ENCODE data around the gene PADI1. TPM values are rescaled to one million over a fixed set of nuclear protein-coding genes. Genes with fewer than 3 reads are reported as not detected.

The PADI1 gene
- polyA plus RNA-seq, 1 donor from 2014 or later, result 0.66 TPM

- H3K9ac ChIP-seq (ENCODE audit: low read length), result no peak overlapping the region
- no peak overlapping the region for H3K4me3 ChIP-seq (ENCODE audit: low read length)
- no peaks in the 10 kb centered on the region for H4K20me1 ChIP-seq (ENCODE audit: insufficient read depth)
- H3K4me2 ChIP-seq (ENCODE audit: low read length), result no peak overlapping the region
- no peaks in the 10 kb centered on the region for H3K27me3 ChIP-seq (ENCODE audit: insufficient read depth, low read depth, low read length)
- no peak overlapping the region for H3K27ac ChIP-seq (ENCODE audit: low read length)
- no peaks in the 10 kb centered on the region for H3K79me2 ChIP-seq (replicated peaks; ENCODE audit: insufficient read depth, low read length)
- no peaks in the 10 kb centered on the region for H3K36me3 ChIP-seq (ENCODE audit: insufficient read depth, low read length)
- H3K9me3 ChIP-seq (ENCODE audit: low read length), result no peaks in the 10 kb centered on the region
- no peak overlapping the region for H2AFZ ChIP-seq (ENCODE audit: low read depth, low read length)
- no peak for TF ChIP-seq TAF1 (IDR thresholded peaks at IDR 0.05; ENCODE audit: low read depth)
- TF ChIP-seq EZH2 (IDR thresholded peaks at IDR 0.05; ENCODE audit: borderline replicate concordance, insufficient read depth, low read length, poor library complexity, severe bottlenecking), result no peak
- no peak for TF ChIP-seq POLR2AphosphoS5 (IDR thresholded peaks at IDR 0.05)
- no peak for TF ChIP-seq MXI1 (conservative IDR thresholded peaks at IDR 0.05; ENCODE audit: poor library complexity, severe bottlenecking)
- TF ChIP-seq CTCF (IDR thresholded peaks at IDR 0.05; ENCODE audit: poor library complexity, severe bottlenecking), result no peak
- TF ChIP-seq EP300 (conservative IDR thresholded peaks at IDR 0.05; ENCODE audit: poor library complexity, severe bottlenecking), result no peak
- TF ChIP-seq REST (IDR thresholded peaks at IDR 0.05; ENCODE audit: borderline replicate concordance), result no peak
- no peaks in the 10 kb centered on the region for H3K9me2 ChIP-seq (ENCODE audit: insufficient read depth, low read length)
- H3F3A ChIP-seq (ENCODE audit: insufficient read depth, low read length, poor library complexity, severe bottlenecking), result no peaks in the 10 kb centered on the region
These were observed 42.8 kb upstream of the PADI1 start for GRCh38 chr1:17161926-17162800.

DNA sequence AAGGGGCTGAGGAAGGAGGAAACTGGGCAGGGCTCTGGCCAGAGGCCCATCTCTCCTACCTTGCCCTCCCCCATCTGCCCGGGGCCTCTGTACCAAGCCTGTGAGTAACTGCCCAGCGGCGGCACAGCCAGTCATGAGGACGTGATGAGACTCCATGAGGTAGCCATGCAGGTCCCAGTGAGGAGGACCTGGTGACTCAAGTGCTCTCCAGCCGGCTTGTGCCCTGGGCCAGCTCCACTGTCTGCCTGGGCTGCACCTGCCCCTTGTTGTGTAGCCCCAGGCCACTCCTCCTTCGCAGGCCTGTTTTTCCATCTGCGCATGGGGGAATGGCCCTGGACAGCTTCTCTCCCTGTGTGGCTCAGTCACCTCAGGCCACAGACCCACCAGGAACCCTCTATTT is 42.0 kb upstream of the PADI1 start:
- Histone ChIP-seq H3K79me2 (replicated peaks; ENCODE audit: insufficient read depth, low read length) (no peaks in the 10 kb centered on the region), H3K9me3 (ENCODE audit: low read length) (no peaks in the 10 kb centered on the region), H3K4me3 (ENCODE audit: low read length) (no peak overlapping the region), H3K27ac (ENCODE audit: low read length) (no peak overlapping the region), H2AFZ (ENCODE audit: low read depth, low read length) (no peak overlapping the region), H3F3A (ENCODE audit: insufficient read depth, low read length, poor library complexity, severe bottlenecking) (no peaks in the 10 kb centered on the region), H3K9ac (ENCODE audit: low read length) (no peak overlapping the region), H4K20me1 (ENCODE audit: insufficient read depth) (no peaks in the 10 kb centered on the region), H3K4me2 (ENCODE audit: low read length) (no peak overlapping the region), H3K9me2 (ENCODE audit: insufficient read depth, low read length) (no peaks in the 10 kb centered on the region), H3K36me3 (ENCODE audit: insufficient read depth, low read length) (no peaks in the 10 kb centered on the region), H3K27me3 (ENCODE audit: insufficient read depth, low read depth, low read length) (no peaks in the 10 kb centered on the region)
- TF ChIP-seq REST (IDR thresholded peaks at IDR 0.05; ENCODE audit: borderline replicate concordance) (no peak), CTCF (IDR thresholded peaks at IDR 0.05; ENCODE audit: poor library complexity, severe bottlenecking) (no peak), MXI1 (conservative IDR thresholded peaks at IDR 0.05; ENCODE audit: poor library complexity, severe bottlenecking) (no peak)

All from neural cell (in vitro differentiated cells).